ENCODE measurements around the gene ARL5C. TPM values are rescaled to one million over a fixed set of nuclear protein-coding genes. Genes with fewer than 3 reads are reported as not detected.

Gene ARL5C
- total and polyA plus RNA-seq, 4 donors, result not detected

- WGBS, result 85% methylated on average over 5 of the region's 5 CpGs
- TF ChIP-seq GABPA (IDR thresholded peaks at IDR 0.05 in 1 of 2, conservative IDR thresholded peaks at IDR 0.05 in 1 of 2), result no peak
- TF ChIP-seq, protein P1, sequence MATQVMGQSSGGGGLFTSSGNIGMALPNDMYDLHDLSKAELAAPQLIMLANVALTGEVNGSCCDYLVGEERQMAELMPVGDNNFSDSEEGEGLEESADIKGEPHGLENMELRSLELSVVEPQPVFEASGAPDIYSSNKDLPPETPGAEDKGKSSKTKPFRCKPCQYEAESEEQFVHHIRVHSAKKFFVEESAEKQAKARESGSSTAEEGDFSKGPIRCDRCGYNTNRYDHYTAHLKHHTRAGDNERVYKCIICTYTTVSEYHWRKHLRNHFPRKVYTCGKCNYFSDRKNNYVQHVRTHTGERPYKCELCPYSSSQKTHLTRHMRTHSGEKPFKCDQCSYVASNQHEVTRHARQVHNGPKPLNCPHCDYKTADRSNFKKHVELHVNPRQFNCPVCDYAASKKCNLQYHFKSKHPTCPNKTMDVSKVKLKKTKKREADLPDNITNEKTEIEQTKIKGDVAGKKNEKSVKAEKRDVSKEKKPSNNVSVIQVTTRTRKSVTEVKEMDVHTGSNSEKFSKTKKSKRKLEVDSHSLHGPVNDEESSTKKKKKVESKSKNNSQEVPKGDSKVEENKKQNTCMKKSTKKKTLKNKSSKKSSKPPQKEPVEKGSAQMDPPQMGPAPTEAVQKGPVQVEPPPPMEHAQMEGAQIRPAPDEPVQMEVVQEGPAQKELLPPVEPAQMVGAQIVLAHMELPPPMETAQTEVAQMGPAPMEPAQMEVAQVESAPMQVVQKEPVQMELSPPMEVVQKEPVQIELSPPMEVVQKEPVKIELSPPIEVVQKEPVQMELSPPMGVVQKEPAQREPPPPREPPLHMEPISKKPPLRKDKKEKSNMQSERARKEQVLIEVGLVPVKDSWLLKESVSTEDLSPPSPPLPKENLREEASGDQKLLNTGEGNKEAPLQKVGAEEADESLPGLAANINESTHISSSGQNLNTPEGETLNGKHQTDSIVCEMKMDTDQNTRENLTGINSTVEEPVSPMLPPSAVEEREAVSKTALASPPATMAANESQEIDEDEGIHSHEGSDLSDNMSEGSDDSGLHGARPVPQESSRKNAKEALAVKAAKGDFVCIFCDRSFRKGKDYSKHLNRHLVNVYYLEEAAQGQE (IDR thresholded peaks at IDR 0.05), result no peak
- no peak for TF ChIP-seq NR2F2 (IDR thresholded peaks at IDR 0.05)
- no peak for TF ChIP-seq TAF1 (conservative IDR thresholded peaks at IDR 0.05)
- TF ChIP-seq, protein P2, sequence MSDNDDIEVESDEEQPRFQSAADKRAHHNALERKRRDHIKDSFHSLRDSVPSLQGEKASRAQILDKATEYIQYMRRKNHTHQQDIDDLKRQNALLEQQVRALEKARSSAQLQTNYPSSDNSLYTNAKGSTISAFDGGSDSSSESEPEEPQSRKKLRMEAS (IDR thresholded peaks at IDR 0.05), result no peak
- no peak for TF ChIP-seq HNF4A (conservative IDR thresholded peaks at IDR 0.05)
- no peak for TF ChIP-seq RAD21 (IDR thresholded peaks at IDR 0.05)
- TF ChIP-seq EGR1 (IDR thresholded peaks at IDR 0.05; ENCODE audit: low read depth in 2 of 2), result no peak
- no peak for TF ChIP-seq FOXA1 (IDR thresholded peaks at IDR 0.05)
- no peak for TF ChIP-seq YY1 (IDR thresholded peaks at IDR 0.05)
- TF ChIP-seq, protein P3, sequence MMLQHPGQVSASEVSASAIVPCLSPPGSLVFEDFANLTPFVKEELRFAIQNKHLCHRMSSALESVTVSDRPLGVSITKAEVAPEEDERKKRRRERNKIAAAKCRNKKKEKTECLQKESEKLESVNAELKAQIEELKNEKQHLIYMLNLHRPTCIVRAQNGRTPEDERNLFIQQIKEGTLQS (IDR thresholded peaks at IDR 0.05), result no peak
- TF ChIP-seq, protein P4, sequence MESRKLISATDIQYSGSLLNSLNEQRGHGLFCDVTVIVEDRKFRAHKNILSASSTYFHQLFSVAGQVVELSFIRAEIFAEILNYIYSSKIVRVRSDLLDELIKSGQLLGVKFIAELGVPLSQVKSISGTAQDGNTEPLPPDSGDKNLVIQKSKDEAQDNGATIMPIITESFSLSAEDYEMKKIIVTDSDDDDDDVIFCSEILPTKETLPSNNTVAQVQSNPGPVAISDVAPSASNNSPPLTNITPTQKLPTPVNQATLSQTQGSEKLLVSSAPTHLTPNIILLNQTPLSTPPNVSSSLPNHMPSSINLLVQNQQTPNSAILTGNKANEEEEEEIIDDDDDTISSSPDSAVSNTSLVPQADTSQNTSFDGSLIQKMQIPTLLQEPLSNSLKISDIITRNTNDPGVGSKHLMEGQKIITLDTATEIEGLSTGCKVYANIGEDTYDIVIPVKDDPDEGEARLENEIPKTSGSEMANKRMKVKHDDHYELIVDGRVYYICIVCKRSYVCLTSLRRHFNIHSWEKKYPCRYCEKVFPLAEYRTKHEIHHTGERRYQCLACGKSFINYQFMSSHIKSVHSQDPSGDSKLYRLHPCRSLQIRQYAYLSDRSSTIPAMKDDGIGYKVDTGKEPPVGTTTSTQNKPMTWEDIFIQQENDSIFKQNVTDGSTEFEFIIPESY (IDR thresholded peaks at IDR 0.05), result no peak
- TF ChIP-seq RXRA (IDR thresholded peaks at IDR 0.05), result no peak
- TF ChIP-seq FOXA2 (IDR thresholded peaks at IDR 0.05), result no peak
- no peak for TF ChIP-seq SP1 (IDR thresholded peaks at IDR 0.05)
- no peak for TF ChIP-seq JUND (IDR thresholded peaks at IDR 0.05)
- no peak overlapping the region for H3K27ac ChIP-seq (ENCODE audit: low read depth in 1 of 2, low read length in 2 of 2)
- H3K9ac ChIP-seq (ENCODE audit: low read depth in 1 of 2, low read length in 2 of 2), result no peak overlapping the region
- no peaks in the 10 kb centered on the region for H3K36me3 ChIP-seq (ENCODE audit: control insufficient read depth in 4 of 4, insufficient read depth in 3 of 4, low read depth in 1 of 4, low read length in 3 of 4)
- DNase-seq (ENCODE audit: low spot score), result no peak
- peaks cover 0 to 1% (median 0%) of the 10 kb centered on the region in 4 donors for H3K4me1 ChIP-seq (ENCODE audit: control insufficient read depth in 4 of 4, insufficient read depth in 4 of 4, low read length in 3 of 4)
- no peak overlapping the region for H3K4me3 ChIP-seq (ENCODE audit: low read depth in 1 of 3, low read length in 3 of 3)
- no peaks in the 10 kb centered on the region for H3K27me3 ChIP-seq (ENCODE audit: control insufficient read depth in 4 of 4, insufficient read depth in 4 of 4, low read length in 3 of 4)
- no peaks in the 10 kb centered on the region for H3K9me3 ChIP-seq (ENCODE audit: control insufficient read depth in 4 of 4, low read length in 3 of 4)
These were observed 47.1 kb downstream of the ARL5C start for GRCh38 chr17:39118674-39119419.

GRCh38 chr17:39116224-39116623 is 49.7 kb downstream of the ARL5C start:
- no peaks in the 10 kb centered on the region for H3K36me3 ChIP-seq (ENCODE audit: control insufficient read depth in 4 of 4, insufficient read depth in 3 of 4, low read depth in 1 of 4, low read length in 3 of 4)
- DNase-seq (ENCODE audit: low spot score), result no peak
- no peak overlapping the region for H3K4me3 ChIP-seq (ENCODE audit: low read depth in 1 of 3, low read length in 3 of 3)
- H3K9me3 ChIP-seq (ENCODE audit: control insufficient read depth in 4 of 4, low read length in 3 of 4), result no peaks in the 10 kb centered on the region
- no peaks in the 10 kb centered on the region for H3K27me3 ChIP-seq (ENCODE audit: control insufficient read depth in 4 of 4, insufficient read depth in 4 of 4, low read length in 3 of 4)
- no peak overlapping the region for H3K27ac ChIP-seq (ENCODE audit: low read depth in 1 of 2, low read length in 2 of 2)
- WGBS, result 76% methylated on average over 3 of the region's 3 CpGs
- no peak overlapping the region for H3K9ac ChIP-seq (ENCODE audit: low read depth in 1 of 2, low read length in 2 of 2)
- peaks cover 0 to 1% (median 0%) of the 10 kb centered on the region in 4 donors for H3K4me1 ChIP-seq (ENCODE audit: control insufficient read depth in 4 of 4, insufficient read depth in 4 of 4, low read length in 3 of 4)
- TF ChIP-seq, protein P5, sequence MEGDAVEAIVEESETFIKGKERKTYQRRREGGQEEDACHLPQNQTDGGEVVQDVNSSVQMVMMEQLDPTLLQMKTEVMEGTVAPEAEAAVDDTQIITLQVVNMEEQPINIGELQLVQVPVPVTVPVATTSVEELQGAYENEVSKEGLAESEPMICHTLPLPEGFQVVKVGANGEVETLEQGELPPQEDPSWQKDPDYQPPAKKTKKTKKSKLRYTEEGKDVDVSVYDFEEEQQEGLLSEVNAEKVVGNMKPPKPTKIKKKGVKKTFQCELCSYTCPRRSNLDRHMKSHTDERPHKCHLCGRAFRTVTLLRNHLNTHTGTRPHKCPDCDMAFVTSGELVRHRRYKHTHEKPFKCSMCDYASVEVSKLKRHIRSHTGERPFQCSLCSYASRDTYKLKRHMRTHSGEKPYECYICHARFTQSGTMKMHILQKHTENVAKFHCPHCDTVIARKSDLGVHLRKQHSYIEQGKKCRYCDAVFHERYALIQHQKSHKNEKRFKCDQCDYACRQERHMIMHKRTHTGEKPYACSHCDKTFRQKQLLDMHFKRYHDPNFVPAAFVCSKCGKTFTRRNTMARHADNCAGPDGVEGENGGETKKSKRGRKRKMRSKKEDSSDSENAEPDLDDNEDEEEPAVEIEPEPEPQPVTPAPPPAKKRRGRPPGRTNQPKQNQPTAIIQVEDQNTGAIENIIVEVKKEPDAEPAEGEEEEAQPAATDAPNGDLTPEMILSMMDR (IDR thresholded peaks at IDR 0.05; ENCODE audit: low read depth, low read length, missing input control), result no peak
- TF ChIP-seq, protein P4 (IDR thresholded peaks at IDR 0.05), result no peak
- no peak for TF ChIP-seq JUND (IDR thresholded peaks at IDR 0.05)
- TF ChIP-seq GABPA (IDR thresholded peaks at IDR 0.05 in 1 of 2, conservative IDR thresholded peaks at IDR 0.05 in 1 of 2), result no peak
- TF ChIP-seq, protein P3 (IDR thresholded peaks at IDR 0.05), result no peak
- no peak for TF ChIP-seq SP1 (IDR thresholded peaks at IDR 0.05)
- TF ChIP-seq RAD21 (IDR thresholded peaks at IDR 0.05), result no peak
- no peak for TF ChIP-seq HNF4A (conservative IDR thresholded peaks at IDR 0.05)

Measured in liver (tissue), 9 donors.